ENCODE measurements around the gene PPEF1.

DNA sequence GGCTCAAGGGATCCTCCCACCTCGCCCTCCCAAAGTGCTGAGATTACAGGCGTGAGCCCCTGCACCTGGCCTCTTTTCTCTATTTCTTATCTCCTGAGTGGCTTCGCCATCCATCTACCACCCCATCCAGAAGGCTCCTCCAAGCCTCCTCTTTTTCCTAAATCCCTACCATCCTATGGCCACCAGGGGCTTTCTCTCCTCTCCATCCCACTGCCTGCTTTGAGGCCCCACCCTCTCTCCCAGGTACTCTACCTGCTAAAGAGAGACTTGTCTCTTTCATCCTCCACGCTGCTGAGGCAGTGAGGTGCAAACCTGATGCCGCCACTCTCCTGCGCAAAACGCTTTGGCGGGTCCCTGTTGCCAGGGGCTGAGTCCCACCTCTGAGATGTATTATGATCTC lies 42.5 kb upstream of the PPEF1 start:
- TF ChIP-seq, protein P1, sequence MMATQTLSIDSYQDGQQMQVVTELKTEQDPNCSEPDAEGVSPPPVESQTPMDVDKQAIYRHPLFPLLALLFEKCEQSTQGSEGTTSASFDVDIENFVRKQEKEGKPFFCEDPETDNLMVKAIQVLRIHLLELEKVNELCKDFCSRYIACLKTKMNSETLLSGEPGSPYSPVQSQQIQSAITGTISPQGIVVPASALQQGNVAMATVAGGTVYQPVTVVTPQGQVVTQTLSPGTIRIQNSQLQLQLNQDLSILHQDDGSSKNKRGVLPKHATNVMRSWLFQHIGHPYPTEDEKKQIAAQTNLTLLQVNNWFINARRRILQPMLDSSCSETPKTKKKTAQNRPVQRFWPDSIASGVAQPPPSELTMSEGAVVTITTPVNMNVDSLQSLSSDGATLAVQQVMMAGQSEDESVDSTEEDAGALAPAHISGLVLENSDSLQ (IDR thresholded peaks at IDR 0.05): no peak
- TF ChIP-seq ARNT (IDR thresholded peaks at IDR 0.05) (no peak), FOXA1 (IDR thresholded peaks at IDR 0.05) (no peak)
